HG03457 (cell line): ENCODE results near the gene NFKBIL1.
"Not testable (repeated sequence)": the region's sequence is repeated elsewhere in the genome, so short reads cannot be mapped to it uniquely, and the experiment has no call there.

ENCODE experiments used
- ATAC-seq: cut with Tn5 transposase; IDR thresholded peaks from one replicate; pipeline ENCODE4 v1.9.1; 2021; ENCODE audit warnings: moderate number of reproducible peaks; ENCODE audit not compliant: unreplicated experiment

NFKBIL1 gene

DNA sequence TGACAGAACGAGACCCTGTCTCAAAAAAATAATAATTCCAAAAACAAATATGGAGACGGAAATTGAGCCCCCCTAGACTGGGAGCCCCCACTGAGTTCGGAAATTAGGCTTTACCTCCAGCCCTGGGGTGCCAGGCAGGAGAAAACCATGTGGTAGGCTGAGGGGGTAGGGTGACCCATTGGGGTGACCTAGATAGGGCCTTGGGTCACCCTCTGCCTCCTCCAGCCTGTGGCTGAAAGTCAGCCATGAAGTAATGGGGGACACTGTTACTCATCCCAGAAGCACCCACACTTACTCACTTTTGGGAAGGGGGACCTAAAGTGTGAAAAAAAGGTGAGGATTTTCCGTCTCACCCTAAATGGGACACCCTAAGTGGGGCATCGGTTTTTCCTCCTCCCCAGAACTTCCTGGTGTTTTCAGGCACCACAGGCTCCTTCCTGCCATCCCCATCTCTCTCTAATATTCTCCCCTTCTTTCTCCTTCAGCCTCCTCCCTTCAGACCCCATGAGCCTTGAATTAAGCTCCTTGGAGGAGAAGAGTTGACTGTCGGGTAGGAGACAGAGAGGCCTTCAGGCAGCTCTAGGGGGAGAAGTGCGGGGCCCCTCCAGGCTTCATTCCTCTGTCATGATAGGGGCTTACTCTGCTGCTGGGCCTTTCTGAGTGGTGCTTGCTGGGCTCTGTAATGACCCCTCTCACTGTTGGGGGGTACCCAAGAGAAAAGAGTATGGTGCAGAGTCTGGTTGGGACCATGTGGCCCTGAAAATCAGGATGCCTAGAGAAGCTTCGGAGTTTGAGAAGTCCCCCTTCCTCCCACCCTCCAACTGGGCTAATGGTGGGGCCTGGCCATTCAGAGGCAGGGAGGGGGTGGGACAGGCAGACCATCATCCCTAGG, 32.4 kb downstream of the NFKBIL1 start:
- ATAC-seq = no peak

DNA sequence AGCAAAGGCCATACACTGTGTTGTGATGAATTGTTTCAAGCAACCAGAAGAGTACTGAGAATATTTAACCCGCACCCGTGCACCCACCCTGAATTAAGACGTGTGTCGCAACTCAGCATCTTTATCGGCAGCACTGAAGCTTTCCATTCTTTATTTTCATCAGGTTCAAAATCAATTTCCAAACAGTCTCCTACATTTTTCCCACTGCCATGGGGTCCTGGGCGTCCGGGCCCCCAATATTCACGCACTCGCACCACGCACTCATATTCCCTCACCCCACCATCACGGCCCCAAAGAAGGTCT, 33.0 kb downstream of the NFKBIL1 start:
- no peak for ATAC-seq

DNA sequence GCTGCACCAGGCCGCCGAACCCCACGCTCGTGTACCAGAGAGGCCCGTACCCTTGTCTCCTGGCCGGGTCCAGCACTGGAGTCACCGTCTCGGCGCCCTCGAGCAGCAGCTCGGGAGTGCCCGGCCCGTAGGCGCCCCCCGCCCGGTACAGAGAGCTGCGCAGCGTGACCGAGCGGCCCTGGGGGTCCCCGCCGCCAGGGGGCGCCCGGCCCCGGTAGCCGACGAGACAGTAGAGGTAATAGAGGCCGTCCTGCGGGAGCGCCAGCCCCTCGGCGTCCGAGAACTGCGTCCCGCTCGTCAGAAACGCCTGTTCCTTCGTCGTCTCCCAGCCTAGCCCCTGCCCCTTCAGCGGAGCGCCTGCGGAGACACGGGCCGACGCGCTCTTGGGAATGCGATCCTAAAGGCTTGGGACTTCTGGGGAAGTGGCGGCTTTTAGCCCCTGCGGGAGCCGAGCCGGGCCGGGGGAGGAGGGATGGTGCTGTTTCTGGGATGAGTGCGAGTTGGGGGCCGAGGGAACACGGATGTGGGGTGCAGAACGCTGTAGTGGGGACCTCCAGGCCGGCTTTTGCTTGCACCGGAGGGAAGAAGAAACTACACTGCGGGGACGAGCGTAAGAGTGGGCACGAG, 33.5 kb downstream of the NFKBIL1 start:
- no peak for ATAC-seq

DNA sequence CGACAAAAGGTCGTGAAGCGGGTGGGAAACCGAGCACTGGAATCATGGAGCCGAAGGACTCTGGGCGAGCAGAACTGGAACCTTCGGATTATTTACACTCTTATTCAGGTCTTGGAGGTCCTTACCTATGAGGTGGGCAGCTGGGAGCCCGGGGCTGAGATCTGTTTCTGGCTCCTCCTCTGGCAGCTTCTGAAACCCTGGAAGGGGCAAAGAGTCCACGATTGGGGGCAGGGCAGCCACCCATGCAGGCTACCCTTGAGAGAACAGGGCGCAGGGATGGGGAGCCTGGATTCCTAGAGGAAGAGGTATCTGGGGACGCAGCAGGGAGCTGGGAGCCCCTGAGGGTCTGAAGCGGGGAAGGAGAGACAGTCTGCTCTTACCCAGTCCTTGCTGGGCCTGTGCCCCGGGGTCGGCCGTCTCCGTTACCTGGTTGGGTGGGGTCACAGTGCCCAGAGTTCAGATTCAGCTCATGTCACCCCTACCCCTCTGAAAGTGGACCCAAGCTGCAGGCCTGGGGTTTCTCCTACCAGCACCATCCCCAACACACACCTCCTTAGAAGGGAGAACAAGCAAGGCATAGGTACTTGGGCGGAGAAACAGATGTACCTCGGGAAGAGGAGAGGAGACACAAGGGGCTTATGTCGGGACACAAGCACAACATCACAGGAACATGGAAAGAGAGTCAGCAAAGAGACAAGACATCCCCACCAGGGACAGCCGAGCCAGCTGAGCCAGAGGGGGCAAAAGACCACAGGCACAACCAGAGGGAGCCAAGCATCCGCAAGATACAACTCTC, 34.2 kb downstream of the NFKBIL1 start:
- no peak for ATAC-seq

DNA sequence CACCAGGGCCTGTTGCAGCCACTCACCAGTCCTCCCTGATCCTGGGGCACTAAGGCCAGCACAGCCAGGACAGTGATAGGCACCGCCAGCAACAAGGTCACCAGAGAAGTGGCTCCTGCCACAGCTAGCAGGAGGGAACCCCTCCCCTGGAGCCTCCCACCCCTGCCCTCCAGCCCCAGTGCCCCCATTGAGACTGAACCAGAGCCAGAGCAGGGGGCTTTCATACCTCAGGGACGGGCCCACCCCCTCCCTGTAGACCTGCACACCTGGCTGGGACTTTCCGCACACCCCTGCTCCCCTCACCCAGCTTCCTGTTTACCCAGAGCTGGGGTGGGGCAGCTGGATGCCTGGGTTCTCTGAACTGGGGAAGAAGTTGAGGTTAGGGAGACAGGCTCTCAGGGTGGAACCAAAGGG, 34.8 kb downstream of the NFKBIL1 start, which contains the start of gene LTB:
Gene LTB, minus strand, starts transcription at position 195 of the 414 bp plus-strand sequence. Its CDS starts 7 bp downstream, at position 188.
- ATAC-seq = no peak

DNA sequence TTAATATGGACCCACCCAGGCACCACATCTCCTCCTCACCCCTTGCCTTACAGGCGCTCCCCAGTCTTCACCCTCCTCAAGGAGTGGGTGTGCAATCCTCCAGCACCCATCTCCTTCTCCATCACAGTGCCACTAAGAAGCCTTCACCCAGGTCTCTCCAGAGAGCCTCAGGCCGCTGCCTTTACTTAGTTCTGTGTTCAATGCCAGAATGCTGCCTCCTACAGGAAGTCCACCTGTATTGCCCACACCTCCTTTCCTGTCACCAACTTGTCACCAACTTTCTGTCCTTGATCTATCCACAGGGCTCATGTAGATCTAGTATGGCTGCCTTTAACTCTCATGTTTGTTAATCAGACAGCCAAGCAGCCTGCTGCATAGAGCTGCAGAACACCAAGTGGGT, 38.1 kb downstream of the NFKBIL1 start:
- no peak for ATAC-seq

DNA sequence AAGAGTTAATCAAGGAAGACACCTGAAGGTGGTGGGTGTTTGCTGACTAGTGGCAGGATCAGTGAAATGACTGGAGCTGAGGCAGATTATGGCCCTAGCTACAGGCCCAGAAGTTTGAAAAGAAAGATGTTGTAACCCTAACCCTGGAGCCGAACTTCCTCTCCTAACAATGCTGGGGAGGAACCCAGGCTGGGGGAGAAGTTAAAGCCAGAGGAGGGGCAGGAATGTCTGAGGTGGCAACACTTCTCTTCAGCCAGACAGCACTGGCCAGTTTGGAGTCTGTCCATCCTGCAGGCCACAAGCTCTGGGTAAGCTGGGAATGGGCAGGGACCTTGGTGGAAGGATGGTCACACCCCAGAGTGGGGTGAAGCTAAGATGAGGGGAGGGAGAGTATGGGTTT, 38.6 kb downstream of the NFKBIL1 start, which contains the start of gene LST1:
Gene LST1, plus strand, starts transcription at position 270 of the 400 bp plus-strand sequence. CDS start 1,023 bp downstream, outside the sequence.
- ATAC-seq = no peak

DNA sequence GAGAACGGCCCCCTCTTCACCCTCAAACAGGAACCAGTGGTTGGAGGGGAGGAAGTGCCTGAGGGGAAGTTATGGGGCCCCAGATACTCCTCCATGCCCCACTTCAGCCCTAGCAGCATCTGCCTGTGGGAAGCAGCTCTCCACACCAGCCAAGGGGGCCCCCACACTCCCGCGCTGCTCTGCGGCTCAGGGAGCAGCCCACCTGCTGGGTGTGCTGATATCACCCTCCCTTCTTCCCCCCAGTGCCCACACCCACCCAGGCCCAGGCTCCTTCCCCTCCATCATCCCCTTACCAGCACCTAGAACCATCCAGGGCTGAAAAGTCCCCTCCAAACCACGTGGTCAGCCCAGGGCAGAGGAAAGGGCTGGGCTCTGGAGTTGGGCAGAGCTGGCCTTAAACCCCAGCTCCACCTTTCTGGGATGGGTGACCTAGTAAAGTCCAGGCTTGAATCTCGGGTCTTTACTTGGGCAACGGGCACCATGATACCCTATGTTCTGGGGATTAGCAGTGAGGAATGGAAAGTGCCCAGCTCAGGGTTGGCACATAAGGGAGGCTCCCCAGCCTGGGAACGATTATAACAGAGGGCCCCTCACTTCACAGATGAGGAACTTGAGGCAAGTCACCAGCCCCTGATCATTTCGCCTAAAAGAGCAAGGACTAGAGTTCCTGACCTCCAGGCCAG, 39.3 kb downstream of the NFKBIL1 start:
- no peak for ATAC-seq

DNA sequence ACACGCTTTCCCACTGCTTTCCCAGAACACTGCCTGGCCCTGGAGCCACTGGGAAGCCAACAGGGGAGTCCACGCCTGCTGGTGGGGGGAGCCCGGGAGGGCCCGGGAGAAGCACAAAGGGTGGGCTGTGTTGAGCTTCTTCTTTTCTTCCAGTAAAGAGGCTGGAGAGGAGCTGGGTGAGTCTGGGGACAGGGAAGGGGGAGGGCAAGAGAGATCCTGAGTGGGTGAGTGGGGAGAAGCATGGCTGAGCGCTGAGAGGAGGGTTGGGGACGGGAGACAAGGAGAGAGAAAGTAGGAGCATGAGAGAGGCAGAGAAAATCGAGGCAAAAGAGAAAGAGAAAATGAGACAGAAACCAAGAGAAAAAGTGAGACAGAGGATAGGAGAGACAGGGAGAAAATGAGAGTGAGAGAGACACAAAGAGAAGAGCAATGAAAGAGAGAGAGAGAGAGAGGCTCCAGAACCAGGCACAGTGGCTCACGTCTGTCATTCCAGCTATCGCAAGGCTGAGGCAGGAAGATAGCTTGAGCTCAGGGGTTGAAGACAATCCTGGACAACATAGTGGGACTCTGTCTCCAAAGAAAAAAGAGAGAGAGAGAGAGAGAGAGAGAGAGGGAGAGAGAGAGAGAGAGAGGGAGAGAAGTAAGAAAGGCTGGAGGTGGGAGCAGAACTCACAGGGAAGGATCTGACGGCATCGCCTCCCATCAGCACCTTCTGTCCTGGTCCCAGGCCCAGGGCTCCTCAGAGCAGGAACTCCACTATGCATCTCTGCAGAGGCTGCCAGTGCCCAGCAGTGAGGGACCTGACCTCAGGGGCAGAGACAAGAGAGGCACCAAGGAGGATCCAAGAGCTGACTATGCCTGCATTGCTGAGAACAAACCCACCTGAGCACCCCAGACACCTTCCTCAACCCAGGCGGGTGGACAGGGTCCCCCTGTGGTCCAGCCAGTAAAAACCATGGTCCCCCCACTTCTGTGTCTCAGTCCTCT, 40.7 kb downstream of the NFKBIL1 start:
- no peak for ATAC-seq

DNA sequence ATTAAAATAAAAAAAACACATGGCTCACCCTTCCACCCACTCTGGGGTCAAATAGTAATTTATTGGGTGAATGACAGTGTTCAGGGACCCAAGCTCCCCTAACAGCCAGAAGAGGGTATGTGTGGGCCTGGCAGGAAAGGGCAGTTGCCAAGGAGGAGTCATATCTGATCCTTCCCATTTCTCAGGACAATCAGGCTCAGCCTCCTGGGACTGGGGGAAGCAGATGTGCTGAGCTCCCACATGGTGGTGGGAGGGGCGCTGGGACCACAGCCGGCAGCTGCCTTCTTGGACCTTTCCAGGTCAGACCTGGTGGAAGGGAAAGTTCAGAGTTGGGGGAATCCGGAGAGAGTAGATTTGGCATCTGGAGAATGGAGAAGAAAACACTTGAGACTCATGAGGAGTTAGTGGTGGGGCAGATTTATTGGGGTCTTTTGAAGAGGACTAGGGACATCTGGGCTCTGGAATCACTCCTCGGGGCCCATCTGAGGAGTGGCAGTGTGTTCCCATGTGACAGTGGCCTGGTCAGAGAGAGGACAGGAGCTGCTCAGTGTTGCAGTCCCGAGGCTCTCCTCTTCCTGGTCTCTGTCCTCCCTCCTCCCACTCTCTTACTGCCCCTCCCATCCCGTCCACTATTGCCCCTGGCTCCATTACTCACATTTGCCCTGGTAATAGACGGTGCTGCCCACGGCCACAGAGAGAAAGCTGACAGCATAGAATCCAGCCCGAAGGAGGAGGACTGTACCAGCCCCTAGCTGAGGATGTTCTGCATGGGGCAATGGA, 41.7 kb downstream of the NFKBIL1 start:
- ATAC-seq = no peak

DNA sequence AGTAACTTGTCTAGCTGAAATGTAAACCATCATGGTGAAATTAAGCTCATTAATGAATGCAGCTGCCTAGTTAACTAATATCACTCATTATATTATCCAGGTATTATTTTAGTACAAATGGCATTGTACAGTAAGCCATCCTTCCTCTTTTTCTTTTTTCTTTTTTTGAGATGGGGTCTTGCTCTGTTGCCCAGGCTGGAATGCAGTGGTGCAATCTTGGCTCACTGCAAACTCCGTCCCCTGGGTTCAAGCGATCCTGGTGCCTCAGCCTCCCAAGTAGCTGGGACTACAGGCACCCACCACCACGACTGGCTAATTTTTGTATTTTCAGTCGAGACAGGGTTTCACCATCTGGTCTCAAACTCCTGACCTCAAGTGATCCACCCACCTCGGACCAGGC, 43.3 kb downstream of the NFKBIL1 start:
- not testable (repeated sequence) for ATAC-seq

DNA sequence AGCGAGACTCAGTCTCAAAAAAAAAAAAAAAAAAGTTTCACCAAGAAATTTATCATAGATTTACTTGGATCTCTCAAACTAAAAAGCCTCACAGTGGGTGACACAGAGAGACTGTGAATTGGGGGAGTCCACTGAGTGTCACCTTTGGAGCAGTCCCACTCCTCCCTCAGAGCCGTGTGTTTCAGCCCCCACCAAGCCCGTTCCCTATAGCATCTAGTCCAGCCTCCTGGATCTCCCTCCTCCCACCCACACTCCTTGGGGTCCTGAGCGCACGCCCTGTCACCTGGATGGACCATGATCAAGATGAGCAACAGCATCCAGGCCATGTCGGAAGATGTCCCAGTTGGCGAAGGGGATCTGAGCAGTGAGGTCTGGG, 45.0 kb downstream of the NFKBIL1 start:
- ATAC-seq = no peak

DNA sequence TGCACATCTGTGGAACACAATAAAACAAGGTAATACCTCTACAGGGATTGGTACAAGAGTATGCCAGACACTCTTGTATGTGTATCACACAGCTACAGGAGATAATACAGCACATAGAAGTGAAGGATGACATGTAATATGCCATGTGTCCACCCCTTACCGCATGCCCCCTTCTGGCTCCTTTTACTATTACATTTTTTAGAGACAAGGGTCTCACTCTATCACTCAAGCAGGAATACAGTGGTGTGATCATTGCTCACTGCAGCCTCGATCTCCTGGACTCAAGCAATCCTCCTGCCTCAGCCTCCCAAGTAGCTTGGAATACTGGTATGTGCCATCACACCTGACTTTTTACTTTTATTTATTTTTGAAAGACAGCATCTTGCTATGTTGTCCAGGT, 49.6 kb downstream of the NFKBIL1 start:
- ATAC-seq = no peak

DNA sequence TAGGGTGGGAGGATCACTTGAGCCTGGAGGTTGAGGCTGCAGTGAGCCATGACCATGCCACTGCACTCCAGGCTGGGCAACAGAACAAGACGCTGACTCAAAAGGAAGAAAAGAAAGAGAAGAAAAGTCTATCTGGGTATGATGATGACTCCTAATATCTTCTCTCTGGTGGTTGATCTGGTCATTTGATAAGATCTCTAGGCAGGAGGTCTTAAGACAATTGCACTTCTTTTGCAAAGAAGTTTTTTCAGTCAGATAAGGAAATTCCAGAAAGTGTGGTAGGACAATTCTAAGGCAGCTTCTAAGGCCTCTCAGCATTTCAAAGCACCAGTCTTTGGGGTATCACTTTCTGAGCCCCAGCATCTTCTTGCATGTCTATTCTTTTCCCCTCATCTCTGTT, 59.9 kb downstream of the NFKBIL1 start:
- no peak for ATAC-seq
